RWPE2 (cell line): ENCODE results near the gene GPR161.
"Not testable (repeated sequence)": the region's sequence is repeated elsewhere in the genome, so short reads cannot be mapped to it uniquely, and the experiment has no call there.

Experiments
- ATAC-seq: fragments of 200-7000 bp; cut with Tn5 transposase; 3 replicates; pipeline ENCODE4 v1.9.1; 2021; ENCODE audit warnings: low read depth
- DNase-seq: peaks from one replicate; pipeline ENCODE4 v3.0.0-alpha.2; 2020; ENCODE audit warnings: low spot score
- H3K27ac ChIP-seq: fragments of 450-650 bp; 2 replicates; pipeline ENCODE4 v1.5.1; 2017; ENCODE audit warnings: mild to moderate bottlenecking; ENCODE audit not compliant: poor library complexity, severe bottlenecking
- H3K27me3 ChIP-seq: fragments of 250-450 bp; sonication (Bioruptor Pico); 2 replicates; pipeline ENCODE4 v1.5.1; 2021; ENCODE audit warnings: mild to moderate bottlenecking, moderate library complexity; ENCODE audit not compliant: insufficient read depth, poor library complexity, severe bottlenecking
- H3K36me3 ChIP-seq: fragments of 250-450 bp; sonication (Bioruptor Pico); 2 replicates; pipeline ENCODE4 v1.5.1; 2020; ENCODE audit warnings: low read depth, mild to moderate bottlenecking, moderate library complexity
- H3K4me1 ChIP-seq: fragments of 250-450 bp; sonication (Bioruptor Pico); 2 replicates; pipeline ENCODE4 v1.5.1; 2021; ENCODE audit warnings: mild to moderate bottlenecking, moderate library complexity; ENCODE audit not compliant: insufficient read depth, poor library complexity, severe bottlenecking
- H3K4me3 ChIP-seq: fragments of 250-450 bp; sonication (Bioruptor Pico); 2 replicates; pipeline ENCODE4 v1.5.1; 2021; ENCODE audit warnings: mild to moderate bottlenecking, moderate library complexity; ENCODE audit not compliant: severe bottlenecking
- H3K9me3 ChIP-seq: fragments of 250-450 bp; sonication (Bioruptor Pico); 2 replicates; pipeline ENCODE4 v1.5.1; 2021; ENCODE audit warnings: mild to moderate bottlenecking, moderate library complexity; ENCODE audit not compliant: severe bottlenecking
- TF ChIP-seq, protein P1 (sequence below): fragments of 450-650 bp; IDR thresholded peaks from one replicate; pipeline ENCODE4 v1.5.1; 2017; ENCODE audit warnings: mild to moderate bottlenecking, moderate library complexity; ENCODE audit not compliant: poor library complexity, severe bottlenecking

The GPR161 gene, protein sequence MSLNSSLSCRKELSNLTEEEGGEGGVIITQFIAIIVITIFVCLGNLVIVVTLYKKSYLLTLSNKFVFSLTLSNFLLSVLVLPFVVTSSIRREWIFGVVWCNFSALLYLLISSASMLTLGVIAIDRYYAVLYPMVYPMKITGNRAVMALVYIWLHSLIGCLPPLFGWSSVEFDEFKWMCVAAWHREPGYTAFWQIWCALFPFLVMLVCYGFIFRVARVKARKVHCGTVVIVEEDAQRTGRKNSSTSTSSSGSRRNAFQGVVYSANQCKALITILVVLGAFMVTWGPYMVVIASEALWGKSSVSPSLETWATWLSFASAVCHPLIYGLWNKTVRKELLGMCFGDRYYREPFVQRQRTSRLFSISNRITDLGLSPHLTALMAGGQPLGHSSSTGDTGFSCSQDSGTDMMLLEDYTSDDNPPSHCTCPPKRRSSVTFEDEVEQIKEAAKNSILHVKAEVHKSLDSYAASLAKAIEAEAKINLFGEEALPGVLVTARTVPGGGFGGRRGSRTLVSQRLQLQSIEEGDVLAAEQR

DNA sequence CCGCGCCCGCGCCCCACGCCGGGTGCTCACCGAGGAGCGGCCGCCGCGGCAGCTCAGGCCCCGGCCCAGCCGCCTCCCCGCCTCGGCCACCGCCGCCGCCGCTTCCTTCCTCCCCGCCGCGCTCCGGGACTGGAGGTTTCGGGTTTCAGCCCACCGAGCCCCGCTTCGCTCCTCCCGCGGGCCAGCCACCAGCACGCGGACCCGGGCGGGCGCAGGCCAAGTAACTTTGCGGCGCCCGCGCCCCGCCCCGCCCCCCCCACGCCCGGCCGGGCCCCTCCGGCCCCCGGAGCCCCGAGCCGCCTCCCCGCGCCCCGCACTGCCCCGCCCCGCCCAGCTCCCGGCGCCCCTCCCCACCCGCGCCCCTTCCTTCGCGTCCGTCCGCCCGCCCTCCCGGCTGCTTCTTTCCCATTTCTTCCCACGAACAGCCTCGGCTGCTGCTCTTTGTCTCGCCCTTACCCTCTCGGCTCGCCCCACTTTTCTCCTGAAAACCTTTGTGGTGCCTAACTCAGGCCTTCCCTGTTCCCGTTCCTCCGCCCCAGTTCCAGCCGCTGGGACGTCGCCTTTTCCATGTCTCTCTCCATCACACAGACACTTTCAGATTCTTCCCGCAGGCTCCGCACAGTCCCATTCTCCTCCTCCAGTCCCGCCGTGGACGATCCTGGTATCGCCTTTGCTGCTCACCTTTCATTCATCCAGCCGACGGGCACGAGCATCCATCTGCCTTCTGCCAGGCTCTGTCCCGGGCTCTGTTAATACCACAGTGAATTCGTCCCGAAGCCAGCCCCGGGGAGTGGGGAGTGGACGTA, at the start of gene GPR161:
GPR161 (minus strand) TSS at position 222 of the 806 bp plus-strand sequence. CDS start 32,080 bp downstream, outside the sequence.
- H3K27me3 ChIP-seq: no peaks in the 10 kb centered on the region
- ATAC-seq (peak; percentile 68), DNase-seq (peak; percentile 72)
- H3K27ac ChIP-seq: peak within 1 kb of the TSS; percentile 64
- TF ChIP-seq, protein P1, sequence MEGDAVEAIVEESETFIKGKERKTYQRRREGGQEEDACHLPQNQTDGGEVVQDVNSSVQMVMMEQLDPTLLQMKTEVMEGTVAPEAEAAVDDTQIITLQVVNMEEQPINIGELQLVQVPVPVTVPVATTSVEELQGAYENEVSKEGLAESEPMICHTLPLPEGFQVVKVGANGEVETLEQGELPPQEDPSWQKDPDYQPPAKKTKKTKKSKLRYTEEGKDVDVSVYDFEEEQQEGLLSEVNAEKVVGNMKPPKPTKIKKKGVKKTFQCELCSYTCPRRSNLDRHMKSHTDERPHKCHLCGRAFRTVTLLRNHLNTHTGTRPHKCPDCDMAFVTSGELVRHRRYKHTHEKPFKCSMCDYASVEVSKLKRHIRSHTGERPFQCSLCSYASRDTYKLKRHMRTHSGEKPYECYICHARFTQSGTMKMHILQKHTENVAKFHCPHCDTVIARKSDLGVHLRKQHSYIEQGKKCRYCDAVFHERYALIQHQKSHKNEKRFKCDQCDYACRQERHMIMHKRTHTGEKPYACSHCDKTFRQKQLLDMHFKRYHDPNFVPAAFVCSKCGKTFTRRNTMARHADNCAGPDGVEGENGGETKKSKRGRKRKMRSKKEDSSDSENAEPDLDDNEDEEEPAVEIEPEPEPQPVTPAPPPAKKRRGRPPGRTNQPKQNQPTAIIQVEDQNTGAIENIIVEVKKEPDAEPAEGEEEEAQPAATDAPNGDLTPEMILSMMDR: no peak
- peaks cover 9% of the 10 kb centered on the region for H3K36me3 ChIP-seq
- peak within 1 kb of the TSS; percentile 70 for H3K4me3 ChIP-seq
- H3K9me3 ChIP-seq: no peaks in the 10 kb centered on the region
- peaks cover 12% of the 10 kb centered on the region for H3K4me1 ChIP-seq

DNA sequence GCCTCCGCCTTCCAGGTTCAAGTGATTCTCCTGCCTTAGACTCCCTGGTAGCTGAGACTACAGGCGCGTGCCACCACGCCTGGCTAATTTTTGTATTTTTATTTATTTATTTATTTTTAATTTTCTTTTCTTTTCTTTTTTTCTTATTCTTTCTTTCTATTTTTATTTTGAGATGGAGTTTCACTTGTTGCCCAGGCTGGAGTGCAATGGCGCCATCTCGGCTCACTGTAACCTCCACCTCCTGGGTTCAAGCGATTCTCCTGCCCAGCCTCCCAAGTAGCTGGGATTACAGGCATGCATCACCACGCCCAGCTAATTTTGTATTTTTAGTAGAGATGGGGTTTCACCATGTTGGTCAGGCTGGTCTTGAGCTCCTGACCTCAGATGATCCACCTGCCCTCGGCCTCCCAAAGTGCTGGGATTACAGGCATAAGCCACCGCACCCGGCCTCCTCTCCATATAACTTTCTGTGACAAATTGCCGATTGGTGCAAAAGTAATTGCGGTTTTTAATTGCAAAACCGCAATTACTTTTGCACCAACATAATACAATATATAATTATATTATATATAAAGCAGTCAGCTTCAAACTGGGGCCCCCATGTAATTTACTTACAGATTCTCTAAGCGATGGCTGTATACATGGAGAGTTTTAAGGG, 44.5 kb upstream of the GPR161 start:
- not testable (repeated sequence) for H3K27me3 ChIP-seq, H3K9me3 ChIP-seq, ATAC-seq, H3K4me3 ChIP-seq, DNase-seq
- peaks cover 28% of the 10 kb centered on the region for H3K4me1 ChIP-seq
- peak overlapping the region; percentile 69 for H3K27ac ChIP-seq
- peaks cover 24% of the 10 kb centered on the region for H3K36me3 ChIP-seq

DNA sequence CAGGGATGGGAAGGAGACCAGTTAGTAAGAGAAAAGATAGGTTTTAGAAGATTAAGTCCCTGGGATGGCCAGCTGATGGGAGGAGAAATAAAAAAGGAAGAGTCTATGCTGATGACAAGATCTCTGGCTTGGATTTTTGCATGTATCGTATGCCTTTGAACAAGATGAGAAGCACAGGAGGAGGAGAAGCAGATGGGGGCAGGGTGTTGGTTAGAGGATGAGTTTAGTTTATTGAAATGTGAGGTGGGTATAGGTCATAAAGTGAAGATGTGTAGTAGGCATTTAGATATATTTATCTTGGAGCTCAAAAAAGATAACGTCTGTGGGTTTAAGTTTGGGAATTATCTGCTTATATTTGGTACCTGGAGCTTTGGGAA, 43.4 kb upstream of the GPR161 start:
- Histone ChIP-seq H3K4me1 (peaks cover 28% of the 10 kb centered on the region), H3K27me3 (no peaks in the 10 kb centered on the region), H3K4me3 (peak overlapping the region; percentile 65), H3K36me3 (peaks cover 20% of the 10 kb centered on the region), H3K9me3 (no peaks in the 10 kb centered on the region), H3K27ac (peak overlapping the region; percentile 69)
- ATAC-seq (no peak), DNase-seq (no peak)
- TF ChIP-seq, protein P1: no peak

DNA sequence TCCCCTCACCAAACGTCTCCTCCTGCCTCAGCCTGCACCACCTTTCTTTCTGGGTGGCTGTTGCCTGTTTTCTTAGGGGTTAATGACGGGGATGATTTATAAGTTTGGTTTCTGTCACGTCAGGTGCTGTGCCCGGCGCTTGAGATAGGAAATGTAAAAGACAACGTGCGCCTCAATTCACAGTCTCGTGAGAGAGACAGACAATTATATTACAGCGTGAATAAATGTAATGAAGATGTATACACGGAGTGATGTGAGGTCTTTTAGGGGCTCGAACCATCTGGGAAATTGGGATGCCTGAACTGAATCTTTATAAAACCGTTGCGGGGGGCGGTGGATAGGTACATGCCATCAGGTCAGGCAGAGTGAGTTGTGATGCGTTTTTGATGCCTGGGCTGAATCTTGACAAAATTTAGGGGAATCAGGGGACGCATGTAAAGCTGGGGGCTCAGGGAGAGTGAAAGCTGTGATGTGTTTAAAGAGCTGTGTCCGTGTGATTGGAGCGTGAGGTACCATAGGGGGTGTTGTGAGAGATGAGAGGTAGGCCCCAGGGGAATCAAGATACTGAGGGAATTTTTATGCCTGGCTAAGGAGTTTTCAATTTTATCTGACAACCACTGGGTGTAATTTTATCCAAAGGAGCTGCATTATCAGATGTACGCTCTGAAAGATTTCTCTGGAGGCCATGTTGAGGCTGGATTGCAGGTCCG, 42.9 kb upstream of the GPR161 start:
- ATAC-seq: peak; percentile 15; the same call in 2 of the 3 replicates

More for the DNA sequence above, 42.9 kb upstream of the GPR161 start:
- peaks cover 15% of the 10 kb centered on the region for H3K36me3 ChIP-seq
- TF ChIP-seq, protein P1: no peak
- peak overlapping the region; percentile 65 for H3K4me3 ChIP-seq
- peaks cover 28% of the 10 kb centered on the region for H3K4me1 ChIP-seq
- H3K27me3 ChIP-seq: no peaks in the 10 kb centered on the region
- H3K9me3 ChIP-seq: no peaks in the 10 kb centered on the region
- DNase-seq: no peak
- peak overlapping the region; percentile 69 for H3K27ac ChIP-seq
